ENCODE measurements around the gene DDA1.
A peak's percentile ranks its signal among the peaks of the same experiment; 100 is the strongest.
"Not testable (repeated sequence)": the region's sequence is repeated elsewhere in the genome, so short reads cannot be mapped to it uniquely, and the experiment has no call there.

The DDA1 gene

DNA sequence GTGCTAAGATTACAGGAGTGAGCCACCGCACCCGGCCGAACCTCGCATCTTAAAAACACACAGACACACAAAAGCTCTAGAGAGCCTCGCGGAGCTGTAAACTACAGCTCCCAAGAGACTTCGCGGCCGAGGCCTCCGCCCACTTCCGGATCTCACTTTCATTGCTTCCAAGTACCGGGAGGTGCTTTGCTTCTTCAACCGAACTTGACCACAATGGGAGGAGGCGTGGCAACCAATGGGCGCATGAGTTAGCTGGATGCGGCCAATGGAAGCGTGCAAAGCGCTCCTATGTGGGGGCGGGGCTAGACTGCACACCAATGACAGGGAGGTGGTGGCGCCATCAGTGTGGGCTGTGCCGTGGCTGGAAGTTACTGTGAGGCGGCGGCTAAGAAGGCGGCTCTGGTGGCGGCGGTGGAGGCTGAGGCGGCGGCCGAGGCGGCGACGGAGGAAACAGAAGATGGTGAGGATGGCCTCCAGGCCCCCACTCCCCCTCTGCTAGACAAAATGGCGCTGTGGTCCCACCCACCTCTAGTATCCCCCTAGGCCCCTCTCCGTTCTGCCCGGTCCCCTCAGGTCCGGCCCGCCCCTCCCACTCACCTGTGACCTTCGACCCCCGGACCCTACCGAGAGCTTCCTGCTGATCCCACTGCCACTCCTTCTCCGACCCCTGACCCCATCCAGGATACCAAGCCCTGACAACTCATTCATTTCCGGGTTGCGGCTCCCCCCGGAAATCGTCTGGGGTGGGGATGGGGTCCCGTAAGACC is at the start of gene DDA1:
Gene DDA1, plus strand, starts transcription at position 366 of the 767 bp plus-strand sequence. Its CDS starts 92 bp downstream, at position 458.
- Mint-ChIP-seq H3K4me1 (peaks cover 49% of the 10 kb centered on the region), H3K9me3 (no peaks in the 10 kb centered on the region), H3K36me3 (ENCODE audit: insufficient read depth) (peaks cover 21% of the 10 kb centered on the region), H3K27ac (ENCODE audit: low read depth) (peak within 1 kb of the TSS; percentile 91), H3K4me3 (peak within 1 kb of the TSS; percentile 91), H3K27me3 (no peaks in the 10 kb centered on the region)
- ATAC-seq (replicated peaks; ENCODE audit: extremely low read depth, poor library complexity, severe bottlenecking) = peak; percentile 90
- peak; percentile 93 to 98 for DNase-seq (ENCODE audit: low spot score in 2 of 2)

DNA sequence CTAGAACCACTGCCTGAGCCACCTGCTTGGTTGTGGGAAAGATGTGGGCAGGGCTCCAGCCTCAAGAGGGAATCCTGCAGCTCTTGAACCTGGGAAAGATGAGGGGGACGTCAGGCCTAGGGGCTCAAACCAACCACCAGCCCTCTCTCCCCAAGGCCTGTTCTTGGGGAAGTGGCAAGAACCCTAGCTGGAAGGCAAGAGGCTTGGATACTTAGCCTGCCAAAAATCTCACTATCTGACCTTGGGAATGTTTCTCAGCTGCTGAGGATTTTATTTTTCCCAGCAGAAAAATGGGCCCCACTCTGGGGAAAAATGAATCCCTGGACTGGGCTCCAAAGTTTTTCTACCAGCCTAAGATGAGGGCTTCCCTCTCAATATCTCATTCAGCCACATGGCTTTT is 49.4 kb upstream of the DDA1 start:
- Mint-ChIP-seq H3K27ac (ENCODE audit: low read depth) (no peak overlapping the region), H3K36me3 (ENCODE audit: insufficient read depth) (no peaks in the 10 kb centered on the region), H3K4me1 (peaks cover 6% of the 10 kb centered on the region), H3K27me3 (no peaks in the 10 kb centered on the region), H3K4me3 (no peak overlapping the region), H3K9me3 (no peaks in the 10 kb centered on the region)
- ATAC-seq (replicated peaks; ENCODE audit: extremely low read depth, poor library complexity, severe bottlenecking) = no peak
- no peak for DNase-seq (ENCODE audit: low spot score in 2 of 2)

DNA sequence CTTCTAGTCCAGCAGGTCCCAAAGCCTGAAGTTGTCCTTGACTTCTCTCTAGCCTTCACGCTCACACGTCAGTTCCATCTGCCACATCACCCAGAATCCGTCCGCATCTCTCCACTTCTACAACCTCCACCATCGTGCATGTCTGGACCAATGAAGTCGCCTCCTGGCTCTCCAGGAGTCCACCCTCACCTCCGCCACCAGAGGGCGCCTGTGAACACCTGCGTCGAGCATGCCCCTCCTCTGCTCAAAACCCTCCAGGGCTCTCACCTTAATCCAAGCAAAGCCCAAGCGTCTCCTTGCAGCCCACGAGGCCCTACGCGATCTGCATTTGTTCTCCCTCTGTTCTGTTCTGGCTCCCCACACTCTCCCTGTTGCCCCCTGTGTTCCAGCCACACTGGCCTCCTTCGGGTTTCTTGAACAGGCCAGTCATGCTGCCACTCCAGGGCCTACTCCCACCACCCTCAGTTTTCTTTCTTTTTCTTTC is 48.5 kb upstream of the DDA1 start:
- no peaks in the 10 kb centered on the region for H3K27me3 Mint-ChIP-seq
- no peaks in the 10 kb centered on the region for H3K36me3 Mint-ChIP-seq (ENCODE audit: insufficient read depth)
- DNase-seq (ENCODE audit: low spot score in 2 of 2) (peak; percentile 83 to 88), ATAC-seq (replicated peaks; ENCODE audit: extremely low read depth, poor library complexity, severe bottlenecking) (peak; percentile 100)
- H3K27ac Mint-ChIP-seq (ENCODE audit: low read depth) = no peak overlapping the region
- H3K4me3 Mint-ChIP-seq = no peak overlapping the region
- H3K4me1 Mint-ChIP-seq = peaks cover 6% of the 10 kb centered on the region
- H3K9me3 Mint-ChIP-seq = no peaks in the 10 kb centered on the region

DNA sequence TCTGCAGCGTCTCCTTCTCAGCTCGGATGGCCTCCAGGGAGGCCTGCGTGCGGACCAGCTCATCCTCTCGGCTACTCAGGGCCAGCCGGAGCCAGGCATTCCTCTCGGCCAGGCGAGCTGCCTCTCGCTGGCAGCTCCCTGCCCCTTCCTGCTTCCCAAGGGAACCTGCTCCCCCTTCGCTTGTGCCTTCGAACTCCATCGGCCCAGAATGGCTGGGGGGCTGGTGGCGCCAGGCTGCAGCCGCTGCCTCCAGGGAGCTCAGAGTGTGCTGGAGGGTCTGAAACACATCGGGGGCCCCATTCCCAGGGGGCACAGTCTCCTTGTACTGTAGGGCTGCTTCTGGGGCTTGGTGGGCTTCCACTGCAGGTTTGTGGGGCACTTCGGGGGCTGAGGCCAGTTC is 46.8 kb upstream of the DDA1 start:
- no peak for DNase-seq (ENCODE audit: low spot score in 2 of 2)
- no peak overlapping the region for H3K4me3 Mint-ChIP-seq
- H3K27ac Mint-ChIP-seq (ENCODE audit: low read depth) = no peak overlapping the region
- peaks cover 13% of the 10 kb centered on the region for H3K4me1 Mint-ChIP-seq
- peaks cover 7% of the 10 kb centered on the region for H3K36me3 Mint-ChIP-seq (ENCODE audit: insufficient read depth)
- H3K9me3 Mint-ChIP-seq = no peaks in the 10 kb centered on the region
- no peak for ATAC-seq (replicated peaks; ENCODE audit: extremely low read depth, poor library complexity, severe bottlenecking)
- H3K27me3 Mint-ChIP-seq = no peaks in the 10 kb centered on the region

DNA sequence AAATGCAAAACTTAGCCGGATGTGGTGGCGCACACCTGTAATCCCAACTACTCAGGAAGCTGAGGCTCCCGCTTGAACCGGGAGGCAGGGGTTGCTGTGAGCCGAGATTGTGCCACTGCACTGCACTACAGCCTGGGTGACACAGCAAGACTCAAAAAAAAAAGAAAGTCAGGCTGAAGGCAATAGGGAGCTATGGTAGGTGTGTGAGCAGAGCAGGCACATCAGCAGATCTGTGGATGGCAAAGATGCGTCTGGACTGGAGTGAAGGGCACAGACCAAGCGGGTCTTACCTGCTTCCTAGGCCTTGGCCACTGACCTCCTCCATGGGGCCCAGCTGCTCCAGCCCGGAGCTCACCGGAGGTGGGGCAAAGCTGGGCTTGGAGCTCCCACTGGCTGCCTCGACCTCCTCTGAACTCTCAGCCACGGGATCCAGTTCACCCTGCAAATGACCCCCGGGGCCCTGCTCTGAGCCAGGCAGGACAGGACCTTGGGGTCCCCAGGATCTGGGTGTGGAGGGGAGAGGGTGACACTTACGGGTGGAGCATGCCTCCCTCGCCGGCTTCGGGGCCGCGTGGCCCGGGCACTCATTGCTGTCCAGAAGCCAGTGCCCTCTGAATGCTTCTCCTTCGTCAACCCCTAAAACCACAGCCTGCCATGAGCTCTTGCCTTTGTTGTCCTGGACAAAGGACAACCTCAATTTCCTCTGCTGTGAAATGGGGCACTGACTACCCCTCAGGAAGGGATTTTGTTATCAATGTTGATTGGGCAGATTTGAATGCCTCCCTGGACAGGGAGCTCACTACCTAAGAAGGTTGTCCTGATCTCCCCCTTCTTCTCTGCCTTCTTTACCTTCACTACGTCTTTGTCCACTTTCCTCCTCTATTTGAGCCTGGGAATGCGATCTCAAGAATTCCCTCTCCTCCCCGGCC is 45.4 kb upstream of the DDA1 start:
- no peak overlapping the region for H3K27ac Mint-ChIP-seq (ENCODE audit: low read depth)
- no peak overlapping the region for H3K4me3 Mint-ChIP-seq

DNA sequence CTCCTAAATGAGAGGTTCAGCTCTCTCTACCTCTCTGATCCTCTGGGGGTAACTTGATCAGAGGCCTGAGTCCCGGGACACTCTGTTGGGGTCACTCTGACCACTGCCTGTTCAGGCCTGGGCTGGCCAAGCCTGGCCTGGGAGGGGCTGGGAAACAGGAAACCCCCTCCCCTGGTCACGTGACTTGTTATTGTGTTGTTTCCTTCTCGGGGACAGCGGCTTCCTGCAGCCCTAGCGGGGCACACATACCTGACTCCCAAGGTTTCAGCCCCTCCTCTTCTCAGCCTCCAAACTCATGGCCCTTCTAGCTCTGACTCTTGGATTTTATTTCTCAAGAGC is 44.8 kb upstream of the DDA1 start, which contains the start of gene USHBP1:
Gene USHBP1, minus strand, starts transcription at position 105 of the 339 bp plus-strand sequence. CDS start 446 bp downstream, outside the sequence.
- ATAC-seq (replicated peaks; ENCODE audit: extremely low read depth, poor library complexity, severe bottlenecking) (no peak), DNase-seq (ENCODE audit: low spot score in 2 of 2) (no peak)
- no peaks in the 10 kb centered on the region for H3K27me3 Mint-ChIP-seq
- H3K27ac Mint-ChIP-seq (ENCODE audit: low read depth) = no peak within 1 kb of the TSS
- H3K4me3 Mint-ChIP-seq = no peak within 1 kb of the TSS
- H3K9me3 Mint-ChIP-seq = no peaks in the 10 kb centered on the region
- H3K4me1 Mint-ChIP-seq = peaks cover 20% of the 10 kb centered on the region
- H3K36me3 Mint-ChIP-seq (ENCODE audit: insufficient read depth) = peaks cover 16% of the 10 kb centered on the region

More for the DNA sequence above, 45.4 kb upstream of the DDA1 start:
- peaks cover 20% of the 10 kb centered on the region for H3K4me1 Mint-ChIP-seq
- peaks cover 12% of the 10 kb centered on the region for H3K36me3 Mint-ChIP-seq (ENCODE audit: insufficient read depth)
- no peak for ATAC-seq (replicated peaks; ENCODE audit: extremely low read depth, poor library complexity, severe bottlenecking)
- no peaks in the 10 kb centered on the region for H3K9me3 Mint-ChIP-seq
- DNase-seq (ENCODE audit: low spot score in 2 of 2) = no peak
- no peaks in the 10 kb centered on the region for H3K27me3 Mint-ChIP-seq

DNA sequence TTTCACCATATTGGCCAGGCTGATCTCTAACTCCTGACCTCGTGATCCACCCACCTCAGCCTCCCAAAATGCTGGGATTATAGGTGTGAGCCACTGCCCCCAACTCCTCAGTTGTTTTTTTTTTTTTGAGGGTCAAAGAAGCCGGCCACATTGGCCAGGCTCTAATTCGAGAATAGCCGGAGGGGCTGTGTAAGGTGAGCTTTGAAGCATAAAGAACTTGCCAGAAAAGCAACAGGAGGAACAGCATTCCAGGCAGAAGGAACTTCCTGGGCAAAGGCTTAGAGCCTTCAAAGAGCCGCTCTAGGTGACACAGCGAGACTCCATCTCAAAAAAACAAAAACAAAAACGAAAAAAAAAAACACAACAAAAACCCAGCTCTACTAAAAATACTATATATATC is 43.3 kb upstream of the DDA1 start:
- DNase-seq (ENCODE audit: low spot score in 2 of 2) (no peak), ATAC-seq (replicated peaks; ENCODE audit: extremely low read depth, poor library complexity, severe bottlenecking) (no peak)
- H3K27me3 Mint-ChIP-seq = no peaks in the 10 kb centered on the region
- H3K4me1 Mint-ChIP-seq = peaks cover 14% of the 10 kb centered on the region
- H3K9me3 Mint-ChIP-seq = no peaks in the 10 kb centered on the region
- no peak overlapping the region for H3K4me3 Mint-ChIP-seq
- H3K36me3 Mint-ChIP-seq (ENCODE audit: insufficient read depth) = peaks cover 25% of the 10 kb centered on the region
- H3K27ac Mint-ChIP-seq (ENCODE audit: low read depth) = no peak overlapping the region

DNA sequence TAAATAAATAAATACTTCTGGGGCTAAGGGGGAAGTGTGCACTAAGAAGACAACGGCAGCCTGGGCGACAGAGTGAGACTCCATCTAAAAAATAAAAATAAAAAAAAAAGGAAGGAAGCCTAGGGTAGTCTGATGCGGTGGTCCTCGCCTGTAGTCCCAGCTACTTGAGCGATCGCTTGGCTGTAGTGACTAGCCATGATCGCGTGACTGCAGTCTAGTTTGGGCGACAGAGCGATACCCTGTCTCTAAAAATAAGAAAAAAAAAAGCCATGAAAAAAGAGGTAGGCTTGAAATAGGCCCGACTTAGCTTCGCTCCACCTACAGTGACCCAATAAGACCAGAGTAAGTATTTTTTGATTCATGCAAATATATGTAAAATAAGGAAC is 42.8 kb upstream of the DDA1 start:
- peak overlapping the region; percentile 72 for H3K4me3 Mint-ChIP-seq
- H3K4me1 Mint-ChIP-seq = peaks cover 13% of the 10 kb centered on the region
- DNase-seq (ENCODE audit: low spot score in 2 of 2) = no peak
- H3K36me3 Mint-ChIP-seq (ENCODE audit: insufficient read depth) = peaks cover 30% of the 10 kb centered on the region
- peak; percentile 0 for ATAC-seq (replicated peaks; ENCODE audit: extremely low read depth, poor library complexity, severe bottlenecking)
- H3K27me3 Mint-ChIP-seq = no peaks in the 10 kb centered on the region
- H3K27ac Mint-ChIP-seq (ENCODE audit: low read depth) = peak overlapping the region; percentile 61
- H3K9me3 Mint-ChIP-seq = no peaks in the 10 kb centered on the region

DNA sequence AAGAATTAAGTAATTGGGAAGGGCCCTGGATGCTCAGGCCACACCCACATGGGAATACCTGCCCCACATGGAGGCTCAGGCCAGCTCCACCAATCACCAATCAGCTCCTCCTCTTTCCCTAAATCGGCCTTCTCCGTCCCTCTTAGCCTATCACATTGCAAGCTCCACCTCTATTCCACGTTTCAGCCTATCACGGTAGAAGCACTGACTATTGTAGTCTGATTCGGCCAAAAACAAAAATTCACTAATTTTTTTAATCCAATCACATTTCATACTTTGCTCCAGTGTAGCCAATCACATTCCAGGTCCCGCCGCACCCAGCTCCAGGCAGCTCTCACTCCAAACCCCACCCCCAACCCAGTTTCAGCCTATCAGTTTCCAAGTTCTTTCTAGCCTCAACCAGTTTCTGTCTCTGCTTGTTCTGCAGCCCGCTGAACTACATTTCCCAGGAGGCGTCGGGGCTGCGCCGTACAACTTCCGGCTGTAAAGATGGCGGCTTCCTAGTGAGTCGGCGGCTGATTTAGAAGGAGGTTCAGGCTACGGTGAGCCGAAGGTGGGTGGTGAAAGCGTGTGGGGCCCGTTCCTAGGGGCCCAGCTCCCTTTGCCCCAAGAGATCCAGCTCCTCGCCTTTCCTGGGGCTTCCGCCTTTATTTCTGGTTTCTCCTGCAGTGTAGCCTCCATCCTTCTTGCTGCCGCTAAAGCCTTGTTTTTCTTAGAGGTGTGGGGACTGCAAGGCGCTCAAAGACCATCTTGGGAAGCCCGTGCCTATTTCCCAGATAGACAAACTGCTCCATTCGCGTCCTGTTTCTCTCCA is 42.2 kb upstream of the DDA1 start, which contains the start of gene BABAM1:
Gene BABAM1, plus strand, starts transcription at position 469 of the 814 bp plus-strand sequence. CDS start 1,364 bp downstream, outside the sequence.
- DNase-seq (ENCODE audit: low spot score in 2 of 2) (peak; percentile 78 to 94), ATAC-seq (replicated peaks; ENCODE audit: extremely low read depth, poor library complexity, severe bottlenecking) (peak; percentile 95)
- Mint-ChIP-seq H3K27me3 (no peaks in the 10 kb centered on the region), H3K27ac (ENCODE audit: low read depth) (peak within 1 kb of the TSS; percentile 61), H3K4me3 (peak within 1 kb of the TSS; percentile 72), H3K9me3 (no peaks in the 10 kb centered on the region), H3K4me1 (peaks cover 13% of the 10 kb centered on the region), H3K36me3 (ENCODE audit: insufficient read depth) (peaks cover 36% of the 10 kb centered on the region)

DNA sequence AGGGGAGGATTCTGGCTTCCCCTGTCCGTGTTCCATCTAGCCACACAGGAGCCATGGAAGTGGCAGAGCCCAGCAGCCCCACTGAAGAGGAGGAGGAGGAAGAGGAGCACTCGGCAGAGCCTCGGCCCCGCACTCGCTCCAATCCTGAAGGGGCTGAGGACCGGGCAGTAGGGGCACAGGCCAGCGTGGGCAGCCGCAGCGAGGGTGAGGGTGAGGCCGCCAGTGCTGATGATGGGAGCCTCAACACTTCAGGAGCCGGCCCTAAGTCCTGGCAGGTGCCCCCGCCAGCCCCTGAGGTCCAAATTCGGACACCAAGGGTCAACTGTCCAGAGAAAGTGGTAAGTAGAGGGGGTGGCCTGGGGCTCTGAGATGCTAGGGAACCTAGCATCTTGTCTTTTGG is 40.6 kb upstream of the DDA1 start:
- Mint-ChIP-seq H3K27ac (ENCODE audit: low read depth) (no peak overlapping the region), H3K4me1 (peaks cover 13% of the 10 kb centered on the region), H3K9me3 (no peaks in the 10 kb centered on the region), H3K4me3 (peak overlapping the region; percentile 72), H3K27me3 (no peaks in the 10 kb centered on the region), H3K36me3 (ENCODE audit: insufficient read depth) (peaks cover 45% of the 10 kb centered on the region)
- DNase-seq (ENCODE audit: low spot score in 2 of 2) (no peak), ATAC-seq (replicated peaks; ENCODE audit: extremely low read depth, poor library complexity, severe bottlenecking) (no peak)

DNA sequence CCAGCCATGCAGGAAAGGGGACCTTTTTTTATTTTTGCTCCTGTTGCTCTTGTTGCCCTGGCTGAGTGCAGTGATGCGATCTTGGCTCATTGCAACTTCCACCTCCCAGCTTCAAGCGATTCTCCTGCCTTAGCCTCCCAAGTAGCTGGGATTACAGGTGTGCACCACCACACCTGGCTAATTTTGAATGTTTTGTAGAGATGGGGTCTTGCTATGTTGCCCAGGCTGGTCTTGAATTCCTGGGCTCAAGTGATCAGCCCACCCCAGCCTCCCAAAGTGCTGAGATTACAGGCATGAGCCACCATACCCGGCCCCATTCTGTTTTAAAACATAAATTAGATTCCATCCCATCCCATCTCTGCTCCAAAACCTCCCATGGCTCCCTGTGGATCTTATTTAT is 34.5 kb upstream of the DDA1 start:
- H3K27me3 Mint-ChIP-seq; H3K27ac Mint-ChIP-seq (ENCODE audit: low read depth); H3K4me3 Mint-ChIP-seq; H3K9me3 Mint-ChIP-seq; ATAC-seq (replicated peaks; ENCODE audit: extremely low read depth, poor library complexity, severe bottlenecking); H3K4me1 Mint-ChIP-seq; DNase-seq (ENCODE audit: low spot score in 2 of 2): not testable (repeated sequence)
- peaks cover 49% of the 10 kb centered on the region for H3K36me3 Mint-ChIP-seq (ENCODE audit: insufficient read depth)

All from central memory CD8-positive, alpha-beta T cell (primary cell).